ENCODE results near the gene KCTD20. TPM values are rescaled to one million over a fixed set of nuclear protein-coding genes. Genes with fewer than 3 reads are reported as not detected.

Gene KCTD20
- total and polyA plus RNA-seq, 9 of the 15 experiments (the other 6 are each of a cell fraction or from before 2014, with no cell fraction given), result 28.9 to 160 (median 70.6) TPM

DNA sequence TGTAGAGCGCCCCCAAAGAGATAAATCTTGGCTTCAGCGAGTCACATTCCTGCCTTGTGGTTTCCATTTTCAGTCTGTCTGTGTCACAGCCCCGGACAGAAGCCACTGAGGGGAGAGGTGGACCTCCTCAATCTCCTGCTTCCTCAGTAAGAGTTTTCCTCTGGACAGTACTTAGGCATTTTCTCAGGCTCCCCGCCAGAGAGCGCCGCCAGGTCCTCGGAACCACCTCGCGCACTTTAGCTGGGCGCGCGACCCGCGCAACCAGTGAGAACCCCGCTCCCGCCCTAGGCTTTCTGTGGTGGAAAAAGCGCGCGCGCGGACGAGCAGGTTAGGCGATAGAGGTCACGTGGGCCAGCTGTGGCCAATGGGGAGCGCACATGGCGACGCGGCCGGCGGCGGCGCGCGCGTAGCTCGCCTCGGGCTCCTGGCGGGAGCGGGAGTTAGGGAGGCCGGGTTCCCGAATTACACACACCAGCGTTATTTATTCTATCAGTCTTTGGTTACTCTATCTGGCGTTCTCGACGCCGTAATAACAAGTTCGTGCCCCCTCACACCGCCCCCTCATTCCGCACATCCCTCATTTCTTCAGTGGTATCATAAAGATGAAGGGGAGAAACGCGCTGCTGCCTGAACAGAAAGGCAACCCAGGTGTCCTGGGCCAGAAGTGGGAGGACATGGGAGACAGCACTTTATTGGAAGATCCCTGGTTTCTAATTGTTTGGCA lies 19.5 kb upstream of the KCTD20 start (continued):
- TF ChIP-seq HMG20A (CRISPR knock-in tag; conservative IDR thresholded peaks at IDR 0.05) (no peak), TSC22D4 (tag; IDR thresholded peaks at IDR 0.05) (no peak), MAZ (CRISPR knock-in tag; conservative IDR thresholded peaks at IDR 0.05 in 1 of 2, IDR thresholded peaks at IDR 0.05 in 1 of 2) (peak; percentile 84 to 90), KDM2B (CRISPR knock-in tag; IDR thresholded peaks at IDR 0.05) (no peak), TAF7 (tag; IDR thresholded peaks at IDR 0.05) (no peak), SIN3A (IDR thresholded peaks at IDR 0.05; ENCODE audit: borderline replicate concordance in 2 of 2, control insufficient read depth in 1 of 2, low read depth in 2 of 2, low read length in 2 of 2) (0 out of 4 replicates have a peak, but pooled peaks of 1 of the 2 experiments have one; percentile 43), POU5F1 (IDR thresholded peaks at IDR 0.05; ENCODE audit: borderline replicate concordance, low read depth, low read length, partially characterized antibody) (no peak), TEAD1 (CRISPR knock-in tag; IDR thresholded peaks at IDR 0.05) (peak; percentile 55 to 95; a peak in 3 of 4 replicates), KLF6 (CRISPR knock-in tag; IDR thresholded peaks at IDR 0.05; ENCODE audit: borderline replicate concordance) (no peak), XRCC5 (IDR thresholded peaks at IDR 0.05; ENCODE audit: low read depth, low read length) (peak; percentile 86), MBD2 (IDR thresholded peaks at IDR 0.05; ENCODE audit: borderline replicate concordance, low read depth) (0 out of 2 replicates have a peak, but pooled peaks have one; percentile 22), ARID1B (IDR thresholded peaks at IDR 0.05) (no peak; the same call in 1 of the 2 replicates), ZBTB33 (CRISPR knock-in tag; IDR thresholded peaks at IDR 0.05) (peak; percentile 46; the same call in 1 of the 2 replicates), PHB (CRISPR knock-in tag; IDR thresholded peaks at IDR 0.05) (no peak), CBX2 (IDR thresholded peaks at IDR 0.05; ENCODE audit: insufficient read depth, low read length, poor library complexity, severe bottlenecking) (no peak), SMARCA5 (IDR thresholded peaks at IDR 0.05) (no peak), MCM7 (IDR thresholded peaks at IDR 0.05) (no peak), CREB1 (IDR thresholded peaks at IDR 0.05) (peak; percentile 86), CREB1 (CRISPR knock-in tag; IDR thresholded peaks at IDR 0.05) (peak; percentile 82; the same call in 1 of the 2 replicates), ZNF253 (CRISPR knock-in tag; conservative IDR thresholded peaks at IDR 0.05) (no peak), KLF1 (tag; IDR thresholded peaks at IDR 0.05) (no peak), ZNF75A (CRISPR knock-in tag; IDR thresholded peaks at IDR 0.05) (0 out of 2 replicates have a peak, but pooled peaks have one; percentile 30), XRCC3 (IDR thresholded peaks at IDR 0.05) (no peak)
- TF ChIP-seq, protein P1, sequence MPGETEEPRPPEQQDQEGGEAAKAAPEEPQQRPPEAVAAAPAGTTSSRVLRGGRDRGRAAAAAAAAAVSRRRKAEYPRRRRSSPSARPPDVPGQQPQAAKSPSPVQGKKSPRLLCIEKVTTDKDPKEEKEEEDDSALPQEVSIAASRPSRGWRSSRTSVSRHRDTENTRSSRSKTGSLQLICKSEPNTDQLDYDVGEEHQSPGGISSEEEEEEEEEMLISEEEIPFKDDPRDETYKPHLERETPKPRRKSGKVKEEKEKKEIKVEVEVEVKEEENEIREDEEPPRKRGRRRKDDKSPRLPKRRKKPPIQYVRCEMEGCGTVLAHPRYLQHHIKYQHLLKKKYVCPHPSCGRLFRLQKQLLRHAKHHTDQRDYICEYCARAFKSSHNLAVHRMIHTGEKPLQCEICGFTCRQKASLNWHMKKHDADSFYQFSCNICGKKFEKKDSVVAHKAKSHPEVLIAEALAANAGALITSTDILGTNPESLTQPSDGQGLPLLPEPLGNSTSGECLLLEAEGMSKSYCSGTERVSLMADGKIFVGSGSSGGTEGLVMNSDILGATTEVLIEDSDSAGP (CRISPR knock-in tag; IDR thresholded peaks at IDR 0.05), result no peak
- TF ChIP-seq, protein P2, sequence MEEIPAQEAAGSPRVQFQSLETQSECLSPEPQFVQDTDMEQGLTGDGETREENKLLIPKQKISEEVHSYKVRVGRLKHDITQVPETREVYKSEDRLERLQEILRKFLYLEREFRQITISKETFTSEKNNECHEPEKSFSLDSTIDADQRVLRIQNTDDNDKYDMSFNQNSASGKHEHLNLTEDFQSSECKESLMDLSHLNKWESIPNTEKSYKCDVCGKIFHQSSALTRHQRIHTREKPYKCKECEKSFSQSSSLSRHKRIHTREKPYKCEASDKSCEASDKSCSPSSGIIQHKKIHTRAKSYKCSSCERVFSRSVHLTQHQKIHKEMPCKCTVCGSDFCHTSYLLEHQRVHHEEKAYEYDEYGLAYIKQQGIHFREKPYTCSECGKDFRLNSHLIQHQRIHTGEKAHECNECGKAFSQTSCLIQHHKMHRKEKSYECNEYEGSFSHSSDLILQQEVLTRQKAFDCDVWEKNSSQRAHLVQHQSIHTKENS (CRISPR knock-in tag; IDR thresholded peaks at IDR 0.05), result no peak
